NB4 (cell line): Measurements from ENCODE around the gene WRAP73.

Experiments used
- CTCF ChIP-seq: IDR thresholded peaks from one replicate; pipeline ENCODE4 v1.5.1; 2012; ENCODE audit warnings: low read depth, low read length
- MAX ChIP-seq: IDR thresholded peaks from 2 replicates; pipeline ENCODE4 v1.6.1; 2011; ENCODE audit warnings: low read depth, low read length
- MYC ChIP-seq: IDR thresholded peaks from 2 replicates; pipeline ENCODE4 v1.6.1; 2011; ENCODE audit warnings: low read depth, low read length
- POLR2A ChIP-seq: IDR thresholded peaks from 2 replicates; pipeline ENCODE4 v1.6.1; 2011; ENCODE audit warnings: mild to moderate bottlenecking; ENCODE audit not compliant: insufficient read length; ENCODE audit errors: extremely low read depth

GRCh38 chr1:3633344-3634058, 16.4 kb downstream of the WRAP73 start:
- TF ChIP-seq CTCF (no peak), POLR2A (no peak), MYC (no peak), MAX (no peak)
